HG03139 (cell line): ENCODE results near the gene WWOX.

Source experiments
- ATAC-seq: cut with Tn5 transposase; IDR thresholded peaks from one replicate; pipeline ENCODE4 v1.9.1; 2021; ENCODE audit not compliant: unreplicated experiment

WWOX gene

DNA sequence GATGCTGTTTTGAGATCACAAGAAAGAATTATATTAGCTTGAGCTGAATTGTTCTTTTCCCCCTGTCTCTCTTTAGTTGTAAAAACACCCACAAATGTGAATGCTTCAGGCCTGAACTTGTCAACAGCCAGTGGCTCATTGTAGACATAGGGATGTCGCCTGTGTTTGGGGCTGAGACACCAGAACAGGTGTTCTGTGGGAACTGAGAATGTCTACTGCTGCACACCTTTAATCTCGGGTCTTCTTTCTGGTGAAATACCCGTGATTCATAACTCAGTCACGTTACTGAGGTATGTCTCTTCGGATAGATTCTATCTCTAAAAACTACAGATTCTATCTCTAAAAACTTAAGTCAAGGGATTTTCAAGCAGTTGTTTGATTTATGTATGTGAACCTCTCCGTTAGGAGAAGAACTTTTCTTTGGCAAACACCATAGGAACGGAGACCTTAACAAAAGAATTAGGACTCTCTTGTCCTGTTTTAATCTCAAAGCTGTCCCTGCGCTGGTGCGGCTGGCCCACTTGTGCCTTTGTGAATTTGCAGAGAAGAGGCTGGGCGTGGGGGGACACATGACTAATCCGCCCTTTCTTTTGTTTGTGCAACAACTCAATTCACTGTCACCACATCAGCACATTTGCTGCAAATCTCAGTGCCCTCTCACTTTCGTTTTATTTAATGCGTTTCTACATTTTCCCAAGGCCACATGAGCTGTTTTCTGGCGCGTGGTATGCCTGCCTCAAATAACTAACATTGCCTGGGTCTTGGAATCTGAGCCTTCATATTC, 858.1 kb downstream of the WWOX start:
- no peak for ATAC-seq

DNA sequence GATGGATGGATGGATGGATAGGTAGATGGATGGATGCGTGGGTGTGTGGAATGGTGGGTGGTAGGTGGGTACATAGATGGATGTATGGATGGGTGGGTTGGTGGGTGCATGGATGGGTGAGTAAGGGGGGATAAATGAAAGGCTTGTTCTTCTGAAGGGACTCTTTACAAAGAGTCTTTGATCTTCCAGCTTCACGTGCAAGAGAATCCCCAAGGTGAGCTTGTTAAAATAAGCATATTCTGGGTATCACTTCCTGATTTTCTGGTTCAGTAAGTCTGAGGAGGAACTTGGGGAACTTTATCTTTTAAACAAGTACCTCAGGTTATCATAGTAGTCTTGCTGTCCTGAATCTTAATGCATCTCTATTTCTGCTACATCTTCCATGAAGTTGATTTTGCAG, 862.0 kb downstream of the WWOX start:
- ATAC-seq = no peak

GRCh38 chr16:78962457-78962929, 863.0 kb downstream of the WWOX start:
- ATAC-seq = peak; percentile 82

DNA sequence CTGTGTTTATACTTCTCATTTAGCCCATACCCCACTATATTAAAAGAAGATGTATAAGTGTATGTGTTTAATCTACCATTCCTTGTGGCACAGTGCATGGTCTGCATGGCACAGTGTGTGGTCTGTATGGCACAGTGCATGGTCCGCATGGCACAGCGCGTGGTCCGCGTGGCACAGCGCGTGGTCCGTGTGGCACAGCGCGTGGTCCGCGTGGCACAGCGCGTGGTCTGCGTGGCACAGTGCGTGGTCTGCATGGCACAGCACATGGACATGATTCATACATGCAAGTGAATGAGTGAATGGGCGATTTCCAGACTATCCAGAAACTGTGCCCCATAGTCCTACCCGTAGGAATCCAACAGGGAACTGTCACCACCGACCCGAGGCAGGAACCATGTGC, 868.5 kb downstream of the WWOX start:
- ATAC-seq = no peak

DNA sequence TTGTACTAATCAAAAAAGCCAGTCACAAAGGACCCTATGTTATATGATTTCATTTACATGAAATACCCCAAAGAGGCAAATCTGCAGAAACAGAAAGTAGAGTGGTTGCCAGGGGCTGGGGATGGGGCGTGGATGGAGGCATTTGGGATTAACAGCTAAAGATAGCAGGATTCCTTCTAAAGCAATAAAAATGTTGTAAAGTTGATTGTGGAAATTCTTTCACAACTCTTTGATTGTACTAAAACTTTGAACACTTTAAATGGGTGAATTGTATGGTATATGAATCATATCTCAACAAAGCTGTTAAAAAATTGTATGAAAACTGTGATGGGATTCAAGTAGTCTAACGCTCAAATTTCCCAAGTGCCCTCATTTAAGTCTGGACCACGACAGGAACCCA, 870.3 kb downstream of the WWOX start:
- no peak for ATAC-seq

GRCh38 chr16:78970650-78971049, 871.2 kb downstream of the WWOX start:
- ATAC-seq = no peak

GRCh38 chr16:78972006-78972405, 872.6 kb downstream of the WWOX start:
- ATAC-seq = no peak

DNA sequence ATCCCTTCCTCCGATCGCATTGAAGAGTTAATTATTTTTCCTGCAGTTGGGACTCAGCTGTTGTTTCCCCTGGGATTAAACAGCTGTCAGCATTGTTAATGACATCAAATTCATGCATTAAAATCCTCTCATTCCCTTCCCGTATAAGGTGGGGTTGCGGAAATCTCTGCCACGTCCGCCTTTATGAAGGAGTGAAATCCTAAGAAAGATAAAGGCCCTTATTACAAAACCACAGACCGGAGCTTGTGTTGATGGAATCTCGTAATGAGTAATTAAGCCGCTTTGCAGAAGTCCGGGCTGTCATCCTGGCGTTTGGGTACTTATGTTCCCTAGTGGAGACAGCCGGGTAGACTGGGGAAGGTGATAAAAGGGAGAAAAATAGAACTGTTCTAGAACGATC, 873.5 kb downstream of the WWOX start:
- ATAC-seq = no peak

- no peak for ATAC-seq
These were observed 876.8 kb downstream of the WWOX start for GRCh38 chr16:78976212-78976611.

DNA sequence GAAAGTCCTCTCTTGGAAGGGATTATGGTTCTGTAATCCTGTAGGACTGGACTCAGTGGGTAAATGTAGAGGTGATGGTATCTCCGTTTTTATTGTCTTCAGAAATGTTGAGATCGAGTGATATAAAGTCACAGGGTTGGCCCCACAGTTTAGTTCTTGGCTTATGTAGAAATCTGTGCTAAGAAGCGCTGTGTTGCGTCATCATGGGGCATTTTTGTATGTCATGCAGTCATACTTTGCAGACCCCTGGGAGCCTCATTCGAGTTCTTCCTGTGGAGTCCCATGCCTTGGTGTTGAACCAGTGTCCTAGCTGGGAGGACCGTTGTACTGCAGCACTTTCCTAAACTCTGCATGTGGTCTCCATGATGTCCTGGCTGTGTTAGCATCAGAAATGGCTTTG, 881.4 kb downstream of the WWOX start:
- no peak for ATAC-seq

DNA sequence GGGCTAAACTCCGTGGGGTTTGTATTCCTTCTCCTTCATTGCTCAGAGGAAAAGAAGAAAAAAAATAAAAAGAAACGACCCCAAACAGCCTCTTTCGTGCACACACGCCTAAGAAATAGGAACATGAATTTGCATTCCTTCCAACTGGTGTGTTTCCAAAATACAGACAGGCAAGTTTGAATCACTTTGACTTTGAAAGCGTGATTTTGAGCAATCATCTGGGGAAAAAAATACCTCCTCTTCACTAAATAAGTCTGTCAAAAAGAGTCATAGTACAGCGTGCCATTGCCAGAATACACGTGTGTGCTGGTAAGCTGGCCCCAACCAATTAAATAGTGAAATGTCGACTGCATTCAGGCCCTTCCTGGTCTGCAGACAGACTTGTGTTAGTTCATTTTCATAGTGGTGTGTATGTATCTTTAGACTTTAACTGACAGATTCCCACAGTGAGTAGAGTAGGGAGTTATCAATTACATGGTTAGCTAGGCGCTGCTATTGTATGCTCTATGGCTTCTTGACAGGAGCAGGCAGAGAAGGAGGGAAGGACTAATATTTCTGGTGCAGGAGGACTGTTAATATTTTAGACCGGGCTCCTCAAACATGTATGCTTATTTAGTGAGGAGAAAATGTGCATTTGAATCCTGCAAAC, 882.8 kb downstream of the WWOX start:
- ATAC-seq = no peak

DNA sequence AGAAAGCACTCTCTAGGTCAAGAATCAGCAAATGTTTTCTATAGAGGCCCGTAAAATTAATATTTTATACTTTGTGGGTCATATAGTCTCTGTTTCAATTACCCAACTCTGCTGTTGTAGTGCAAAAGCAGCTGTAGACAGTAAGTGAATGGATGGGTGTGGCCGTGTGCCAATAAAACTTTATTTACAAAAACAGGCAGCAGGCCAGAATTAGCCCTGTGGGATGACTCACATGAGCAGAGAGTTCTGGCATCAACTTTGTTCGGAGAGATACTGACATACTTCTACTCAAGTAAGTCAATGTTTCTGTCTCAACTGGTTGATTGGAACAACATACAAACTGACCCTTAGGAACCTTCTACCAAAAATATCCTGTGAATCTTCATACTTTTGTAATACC, 884.9 kb downstream of the WWOX start:
- ATAC-seq = no peak

- no peak for ATAC-seq
These were observed 885.5 kb downstream of the WWOX start for GRCh38 chr16:78984887-78985464.

DNA sequence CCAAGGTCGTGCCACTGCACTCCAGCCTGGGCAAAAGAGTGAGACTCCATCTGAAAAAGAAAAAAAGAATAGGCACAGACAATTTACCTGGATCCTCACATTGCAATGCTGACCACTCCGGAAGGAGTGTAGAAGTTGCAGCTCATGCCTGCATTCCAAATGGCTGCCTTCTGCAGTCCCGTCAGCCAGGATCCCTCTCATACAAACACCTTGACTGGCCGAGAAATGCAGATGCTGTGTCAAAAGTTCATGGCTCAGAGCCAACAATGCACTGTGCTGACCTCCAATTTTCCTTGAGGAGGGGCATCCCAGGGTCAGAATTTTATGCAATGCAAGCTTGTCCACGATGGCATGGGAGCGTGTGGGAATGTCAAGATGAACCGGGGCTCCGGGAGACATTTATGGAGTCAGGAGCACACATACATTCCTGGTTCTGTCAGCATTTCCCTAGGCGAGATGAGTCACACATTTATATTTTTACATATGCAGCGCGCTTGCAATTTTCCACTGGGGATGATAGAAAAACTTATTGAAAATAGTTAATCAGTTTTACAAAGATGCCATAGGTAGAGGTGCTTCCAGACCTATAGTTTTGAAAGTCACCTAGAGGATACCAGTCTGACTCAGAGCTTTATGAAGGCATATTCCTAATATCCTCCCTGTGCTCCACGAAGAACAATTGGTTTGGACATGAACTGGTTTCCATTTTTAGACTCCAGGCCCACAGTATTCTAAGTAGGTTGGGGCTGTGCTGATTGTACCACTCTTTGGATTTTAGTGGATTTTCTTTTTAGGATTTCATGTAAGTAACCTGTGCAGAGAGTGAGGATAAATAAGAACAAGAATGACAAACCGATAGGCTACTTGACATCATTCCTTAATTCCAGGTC, 886.5 kb downstream of the WWOX start:
- ATAC-seq = no peak

- no peak for ATAC-seq
These were observed 888.2 kb downstream of the WWOX start for GRCh38 chr16:78987666-78988065.

GRCh38 chr16:78988361-78988969, 889.0 kb downstream of the WWOX start:
- ATAC-seq = no peak

DNA sequence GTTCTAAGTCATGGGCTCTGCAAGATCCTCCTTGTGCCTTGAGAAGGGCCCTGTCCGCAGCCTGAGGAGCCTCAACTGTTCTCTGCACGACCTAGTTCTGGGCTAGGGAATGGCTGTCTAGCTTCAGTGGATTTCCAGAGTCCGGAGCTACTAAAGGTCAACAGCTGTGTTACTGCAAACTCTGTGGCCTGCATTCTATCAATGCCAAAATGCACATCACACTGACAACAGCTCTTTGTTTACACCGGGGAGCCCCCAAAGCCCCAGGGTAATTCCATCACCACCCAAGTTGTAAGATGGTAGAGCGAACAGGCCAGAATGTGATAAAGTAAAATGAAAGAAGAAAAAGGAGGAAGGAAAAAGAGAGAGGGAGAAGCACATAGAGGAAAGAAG, 890.9 kb downstream of the WWOX start:
- ATAC-seq = no peak

DNA sequence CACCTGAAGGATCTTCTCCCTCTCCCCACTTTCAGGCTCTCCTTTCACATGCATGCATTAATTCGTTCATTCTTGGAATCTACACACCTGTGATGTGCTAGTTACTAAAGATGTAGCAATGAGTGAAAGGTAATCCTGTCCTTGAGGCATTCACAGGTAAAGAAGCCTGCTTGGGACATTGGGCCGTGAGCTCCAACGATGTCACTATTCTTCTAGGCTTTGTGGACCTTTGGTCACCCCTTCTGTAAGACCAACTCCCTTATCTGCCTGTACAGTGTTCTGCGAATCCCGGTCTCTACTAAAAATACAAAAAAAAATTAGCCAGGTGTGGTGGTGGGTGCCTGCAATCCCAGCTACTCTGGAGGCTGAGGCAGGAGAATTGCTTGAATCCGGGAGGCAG, 892.5 kb downstream of the WWOX start:
- ATAC-seq = no peak

DNA sequence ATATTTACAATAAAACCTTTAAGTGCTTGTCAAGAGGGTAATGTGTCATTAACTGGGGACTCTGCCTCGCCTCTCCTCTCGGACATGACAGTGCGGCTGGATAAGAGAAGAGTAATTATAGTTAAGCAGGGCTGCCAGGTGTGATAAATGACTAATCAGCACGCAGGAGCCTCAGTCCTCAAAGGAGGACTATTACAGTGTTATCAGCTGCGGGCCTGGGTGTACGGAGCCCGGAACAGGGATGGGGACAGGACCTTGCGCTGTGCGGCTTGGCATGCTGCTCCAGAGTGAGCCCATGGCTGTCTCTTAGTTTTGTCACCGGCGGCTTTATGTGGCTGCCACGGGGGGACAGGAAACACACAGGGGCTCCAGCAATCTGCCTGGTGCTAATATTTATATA, 893.9 kb downstream of the WWOX start:
- ATAC-seq = no peak

GRCh38 chr16:78994135-78994745, 894.8 kb downstream of the WWOX start:
- ATAC-seq = no peak
